ENCODE results near the gene SLC8A1.

GRCh38 chr2:40279001-40279400 lies 172.9 kb downstream of the SLC8A1 start:
- TF ChIP-seq CTCF (IDR thresholded peaks at IDR 0.05) = no peak
- TF ChIP-seq POLR2A (IDR thresholded peaks at IDR 0.05) = no peak
